ENCODE results near the gene CRYBG2. TPM values are rescaled to one million over a fixed set of nuclear protein-coding genes. Genes with fewer than 3 reads are reported as not detected.

The CRYBG2 gene
- polyA plus RNA-seq, 1 donor (not counting 4 experiments of a cell fraction or from before 2014, with no cell fraction given): 7.9 TPM

DNA sequence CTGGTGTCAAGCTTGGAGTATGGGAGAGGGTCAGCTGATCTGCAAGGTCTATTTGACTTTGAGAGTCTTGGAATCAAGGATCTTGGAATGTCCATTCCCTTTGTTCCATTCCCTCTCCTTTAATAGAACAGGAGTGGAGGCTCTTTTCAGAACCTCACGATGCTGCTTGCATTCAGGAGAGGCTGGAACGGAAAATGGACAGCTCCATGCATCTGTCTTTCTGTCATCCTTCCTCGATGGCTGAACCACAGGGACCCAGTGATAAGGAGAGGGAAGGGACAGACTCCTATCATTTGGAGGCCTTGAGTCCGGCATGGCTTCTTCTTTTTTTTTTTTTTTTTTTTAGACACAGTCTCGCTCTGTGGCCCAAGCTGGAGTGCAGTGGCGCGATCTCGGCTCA, 41.8 kb upstream of the CRYBG2 start:
- no peaks in the 10 kb centered on the region for H4K20me1 ChIP-seq (ENCODE audit: control insufficient read depth, extremely low read depth, insufficient read depth, low read length)
- H3K9me1 ChIP-seq (ENCODE audit: control insufficient read depth, extremely low read depth, insufficient read depth, low read length): no peaks in the 10 kb centered on the region
- no peaks in the 10 kb centered on the region for H3K9me3 ChIP-seq (ENCODE audit: control insufficient read depth, low read depth, low read length)
- H3K27ac ChIP-seq (ENCODE audit: control insufficient read depth, insufficient read depth, low read length): no peak overlapping the region
- no peaks in the 10 kb centered on the region for H3K36me3 ChIP-seq (ENCODE audit: control insufficient read depth in 2 of 2, extremely low read depth in 1 of 2, insufficient read depth in 2 of 2, low read length in 2 of 2)
- H3K4me3 ChIP-seq (ENCODE audit: control insufficient read depth in 2 of 3, extremely low read depth in 1 of 3, insufficient read depth in 2 of 3, low read depth in 1 of 3, low read length in 3 of 3): no peak overlapping the region
- H3K4me1 ChIP-seq (ENCODE audit: control insufficient read depth, extremely low read depth, insufficient read depth, low read length): no peaks in the 10 kb centered on the region
- FAIRE-seq (no peak), DNase-seq (ENCODE audit: low read depth, low spot score) (no peak)
- H3K4me2 ChIP-seq (ENCODE audit: control insufficient read depth, extremely low read depth, insufficient read depth, low read depth, low read length): no peak overlapping the region
- dilution Hi-C loops (cut with MboI; ENCODE audit: extremely low pct_ligation_motif_present, low sequenced_read_pairs): no loop called here
- no peak overlapping the region for H3K9ac ChIP-seq (ENCODE audit: control insufficient read depth, extremely low read depth, insufficient read depth, low read length)
- TF ChIP-seq CTCF (optimal IDR thresholded peaks at IDR 0.05 in 1 of 3, IDR thresholded peaks at IDR 0.05 in 1 of 3, conservative IDR thresholded peaks at IDR 0.05 in 1 of 3; ENCODE audit: extremely low read depth in 1 of 3, insufficient read depth in 2 of 3, low read length in 3 of 3) (no peak), EZH2 (IDR thresholded peaks at IDR 0.05; ENCODE audit: low read length) (no peak)
- no peak overlapping the region for H2AFZ ChIP-seq (ENCODE audit: control insufficient read depth, low read length)
- H3K79me2 ChIP-seq (ENCODE audit: control insufficient read depth, insufficient read depth, low read length): no peaks in the 10 kb centered on the region
- no peaks in the 10 kb centered on the region for H3K27me3 ChIP-seq (ENCODE audit: control insufficient read depth, extremely low read depth, insufficient read depth, low read length)

DNA sequence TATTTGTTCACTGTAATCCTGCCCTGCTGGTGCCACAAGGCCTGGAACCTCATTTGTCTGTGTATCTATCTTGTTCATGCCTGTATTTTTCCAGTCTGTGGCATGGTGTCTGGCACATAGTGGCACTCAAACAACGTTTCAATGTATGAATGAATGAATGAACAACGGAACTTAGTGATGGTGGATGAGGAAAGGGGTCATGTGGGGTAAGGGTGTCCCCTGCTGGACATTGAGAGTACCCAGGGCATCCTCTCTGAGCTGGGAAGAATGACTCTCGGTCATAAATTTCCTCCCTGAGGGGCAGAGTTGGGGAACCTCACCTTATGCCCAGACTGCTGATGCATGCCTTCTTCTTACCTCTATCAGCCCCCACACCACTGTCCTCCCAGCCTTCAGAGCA, 37.5 kb upstream of the CRYBG2 start:
- H3K4me1 ChIP-seq (ENCODE audit: control insufficient read depth, extremely low read depth, insufficient read depth, low read length): no peaks in the 10 kb centered on the region
- FAIRE-seq (peak; percentile 85), DNase-seq (ENCODE audit: low read depth, low spot score) (peak; percentile 28)
- no peak overlapping the region for H3K4me3 ChIP-seq (ENCODE audit: control insufficient read depth in 2 of 3, extremely low read depth in 1 of 3, insufficient read depth in 2 of 3, low read depth in 1 of 3, low read length in 3 of 3)
- no peaks in the 10 kb centered on the region for H4K20me1 ChIP-seq (ENCODE audit: control insufficient read depth, extremely low read depth, insufficient read depth, low read length)
- H2AFZ ChIP-seq (ENCODE audit: control insufficient read depth, low read length): no peak overlapping the region
- H3K36me3 ChIP-seq (ENCODE audit: control insufficient read depth in 2 of 2, extremely low read depth in 1 of 2, insufficient read depth in 2 of 2, low read length in 2 of 2): no peaks in the 10 kb centered on the region
- H3K9me3 ChIP-seq (ENCODE audit: control insufficient read depth, low read depth, low read length): no peaks in the 10 kb centered on the region
- no peak overlapping the region for H3K27ac ChIP-seq (ENCODE audit: control insufficient read depth, insufficient read depth, low read length)
- no peaks in the 10 kb centered on the region for H3K79me2 ChIP-seq (ENCODE audit: control insufficient read depth, insufficient read depth, low read length)
- no peak overlapping the region for H3K4me2 ChIP-seq (ENCODE audit: control insufficient read depth, extremely low read depth, insufficient read depth, low read depth, low read length)
- no peaks in the 10 kb centered on the region for H3K27me3 ChIP-seq (ENCODE audit: control insufficient read depth, extremely low read depth, insufficient read depth, low read length)
- dilution Hi-C loops (cut with MboI; ENCODE audit: extremely low pct_ligation_motif_present, low sequenced_read_pairs): no loop called here
- peak; percentile 86 to 97 (median 88) for TF ChIP-seq CTCF (optimal IDR thresholded peaks at IDR 0.05 in 1 of 3, IDR thresholded peaks at IDR 0.05 in 1 of 3, conservative IDR thresholded peaks at IDR 0.05 in 1 of 3; ENCODE audit: extremely low read depth in 1 of 3, insufficient read depth in 2 of 3, low read length in 3 of 3)
- TF ChIP-seq EZH2 (IDR thresholded peaks at IDR 0.05; ENCODE audit: low read length): no peak
- no peak overlapping the region for H3K9ac ChIP-seq (ENCODE audit: control insufficient read depth, extremely low read depth, insufficient read depth, low read length)
- no peaks in the 10 kb centered on the region for H3K9me1 ChIP-seq (ENCODE audit: control insufficient read depth, extremely low read depth, insufficient read depth, low read length)
